RWPE1 (cell line): ENCODE data around the gene IFT74.

ENCODE experiments used
- CTCF ChIA-PET: fragments of 350-600 bp; sonication (Branson Sonifier 250); formaldehyde crosslinking; extraction: SDS; loops from one replicate; lab custom pipeline; 2021; lab: Yijun Ruan, JAX
- POLR2A ChIA-PET: fragments of 400-600 bp; formaldehyde crosslinking; extraction: SDS; loops from one replicate; lab custom pipeline; 2020; ENCODE audit warnings: antibody characterized with exemption; ENCODE audit not compliant: low non-redundant PET; lab: Yijun Ruan, JAX
- DNase-seq: peaks from one replicate; pipeline ENCODE4 v3.0.0; 2012; ENCODE audit warnings: low spot score
- H3K27ac ChIP-seq: fragments of 450-650 bp; 2 replicates; pipeline ENCODE4 v1.5.1; 2017
- TF ChIP-seq, protein P1 (sequence below): fragments of 450-650 bp; conservative IDR thresholded peaks from 2 replicates; pipeline ENCODE4 v1.5.1; 2017; ENCODE audit warnings: low read depth, mild to moderate bottlenecking

IFT74 gene

DNA sequence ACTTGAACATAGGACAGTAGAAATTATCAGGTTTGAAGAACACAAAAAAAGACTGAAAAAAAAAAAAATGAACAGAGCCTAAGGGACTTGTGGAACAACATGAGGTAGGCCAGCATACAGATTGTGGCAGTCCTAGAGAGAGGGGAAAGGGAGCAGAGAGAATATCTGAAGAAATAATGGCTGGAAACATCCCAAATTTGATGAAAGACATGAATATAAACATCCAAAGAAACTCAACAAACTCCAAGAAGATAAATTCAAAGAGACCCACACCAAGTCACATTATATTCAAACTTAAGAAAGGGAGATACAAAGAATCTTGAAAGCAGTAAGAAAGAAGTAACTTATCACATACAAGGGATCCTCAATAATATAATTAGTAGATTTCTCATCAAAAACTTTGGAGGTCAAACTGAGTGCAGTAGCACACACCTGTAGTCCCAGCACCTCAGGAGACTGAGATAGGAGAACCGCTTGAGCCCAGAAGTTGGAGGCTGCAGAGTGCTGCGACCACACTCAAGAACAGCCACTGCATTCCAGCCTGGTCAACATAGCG lies 18.3 kb upstream of the IFT74 start:
- H3K27ac ChIP-seq = no peak overlapping the region
- TF ChIP-seq, protein P1, sequence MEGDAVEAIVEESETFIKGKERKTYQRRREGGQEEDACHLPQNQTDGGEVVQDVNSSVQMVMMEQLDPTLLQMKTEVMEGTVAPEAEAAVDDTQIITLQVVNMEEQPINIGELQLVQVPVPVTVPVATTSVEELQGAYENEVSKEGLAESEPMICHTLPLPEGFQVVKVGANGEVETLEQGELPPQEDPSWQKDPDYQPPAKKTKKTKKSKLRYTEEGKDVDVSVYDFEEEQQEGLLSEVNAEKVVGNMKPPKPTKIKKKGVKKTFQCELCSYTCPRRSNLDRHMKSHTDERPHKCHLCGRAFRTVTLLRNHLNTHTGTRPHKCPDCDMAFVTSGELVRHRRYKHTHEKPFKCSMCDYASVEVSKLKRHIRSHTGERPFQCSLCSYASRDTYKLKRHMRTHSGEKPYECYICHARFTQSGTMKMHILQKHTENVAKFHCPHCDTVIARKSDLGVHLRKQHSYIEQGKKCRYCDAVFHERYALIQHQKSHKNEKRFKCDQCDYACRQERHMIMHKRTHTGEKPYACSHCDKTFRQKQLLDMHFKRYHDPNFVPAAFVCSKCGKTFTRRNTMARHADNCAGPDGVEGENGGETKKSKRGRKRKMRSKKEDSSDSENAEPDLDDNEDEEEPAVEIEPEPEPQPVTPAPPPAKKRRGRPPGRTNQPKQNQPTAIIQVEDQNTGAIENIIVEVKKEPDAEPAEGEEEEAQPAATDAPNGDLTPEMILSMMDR = no peak
- ChIA-PET CTCF (no interaction called here), POLR2A (no interaction called here)
- no peak for DNase-seq

DNA sequence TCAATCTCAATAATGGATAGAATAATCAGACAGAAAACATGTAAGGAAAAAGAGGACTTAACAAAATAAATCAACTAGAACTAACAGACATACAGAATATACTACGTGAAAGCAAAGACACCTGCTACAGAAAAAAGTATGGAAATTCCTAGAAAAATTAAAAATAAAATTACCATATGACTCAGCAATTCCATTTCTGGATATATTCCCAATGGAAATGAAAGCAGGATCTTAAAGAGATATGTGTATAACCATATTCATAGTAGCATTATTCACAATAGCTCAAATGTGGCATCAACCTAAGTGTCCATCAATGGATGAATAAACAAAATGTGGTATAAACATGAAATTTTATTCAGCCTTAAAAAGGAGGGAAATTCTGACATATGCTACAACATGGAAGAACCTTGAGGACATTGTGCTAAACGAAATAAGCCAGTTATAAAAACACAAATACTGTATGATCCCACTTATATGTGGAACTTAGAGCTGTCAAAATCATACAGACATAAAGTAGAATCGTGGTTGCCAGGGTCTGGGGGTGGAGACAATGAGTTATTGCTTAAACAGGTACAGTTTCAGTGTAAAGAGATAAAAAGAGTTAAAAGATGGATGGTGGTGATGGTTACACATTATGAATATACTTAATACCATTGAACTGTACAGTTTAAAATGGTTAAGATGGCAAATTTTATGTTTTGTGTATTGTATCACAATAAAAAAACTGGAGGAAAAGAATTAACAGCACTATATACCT lies 16.1 kb upstream of the IFT74 start:
- POLR2A ChIA-PET = no interaction called here
- no peak overlapping the region for H3K27ac ChIP-seq
- TF ChIP-seq, protein P1 = no peak
- CTCF ChIA-PET = no interaction called here
- no peak for DNase-seq

DNA sequence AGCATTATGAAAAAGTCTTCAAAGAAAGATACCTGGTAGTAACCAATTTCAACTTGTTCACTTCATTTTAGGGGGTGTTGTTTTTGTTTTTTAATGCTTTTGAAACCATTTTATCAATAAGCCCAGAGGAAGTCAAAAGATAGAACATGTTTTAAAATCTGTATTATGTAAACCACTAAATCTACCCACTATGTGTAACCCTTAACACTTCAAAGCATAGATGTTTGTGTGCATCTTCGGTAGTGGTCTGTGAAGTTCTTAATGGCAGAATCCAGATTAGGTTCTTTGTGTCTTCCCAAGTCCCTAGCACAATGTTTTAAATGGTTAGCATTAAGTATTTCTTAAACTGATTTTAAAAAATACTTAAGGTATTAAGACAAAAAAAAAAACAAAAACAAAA lies 15.4 kb upstream of the IFT74 start:
- TF ChIP-seq, protein P1 = no peak
- POLR2A ChIA-PET = no interaction called here
- H3K27ac ChIP-seq = no peak overlapping the region
- CTCF ChIA-PET = no interaction called here
- no peak for DNase-seq

DNA sequence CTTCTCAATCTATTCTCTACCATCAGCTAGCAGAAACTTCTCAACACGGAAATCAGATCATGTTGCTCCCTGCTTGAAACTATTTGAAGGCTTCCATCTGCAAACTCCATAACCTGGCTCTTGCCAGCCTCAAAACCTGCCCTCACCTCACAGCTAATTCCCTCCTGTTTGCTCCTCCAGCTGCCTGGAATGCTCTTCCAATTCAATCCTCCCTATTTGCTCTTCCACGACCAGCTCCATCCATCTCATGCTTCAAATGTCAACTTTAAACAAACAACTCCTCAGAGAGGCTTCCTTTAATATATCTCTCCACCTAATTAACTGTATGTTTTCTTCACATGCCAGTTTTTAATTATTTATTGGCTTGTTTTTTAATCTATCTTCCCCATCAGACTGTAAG lies 10.6 kb upstream of the IFT74 start:
- no peak overlapping the region for H3K27ac ChIP-seq
- CTCF ChIA-PET = no interaction called here
- no peak for DNase-seq
- TF ChIP-seq, protein P1 = no peak
- POLR2A ChIA-PET = no interaction called here

DNA sequence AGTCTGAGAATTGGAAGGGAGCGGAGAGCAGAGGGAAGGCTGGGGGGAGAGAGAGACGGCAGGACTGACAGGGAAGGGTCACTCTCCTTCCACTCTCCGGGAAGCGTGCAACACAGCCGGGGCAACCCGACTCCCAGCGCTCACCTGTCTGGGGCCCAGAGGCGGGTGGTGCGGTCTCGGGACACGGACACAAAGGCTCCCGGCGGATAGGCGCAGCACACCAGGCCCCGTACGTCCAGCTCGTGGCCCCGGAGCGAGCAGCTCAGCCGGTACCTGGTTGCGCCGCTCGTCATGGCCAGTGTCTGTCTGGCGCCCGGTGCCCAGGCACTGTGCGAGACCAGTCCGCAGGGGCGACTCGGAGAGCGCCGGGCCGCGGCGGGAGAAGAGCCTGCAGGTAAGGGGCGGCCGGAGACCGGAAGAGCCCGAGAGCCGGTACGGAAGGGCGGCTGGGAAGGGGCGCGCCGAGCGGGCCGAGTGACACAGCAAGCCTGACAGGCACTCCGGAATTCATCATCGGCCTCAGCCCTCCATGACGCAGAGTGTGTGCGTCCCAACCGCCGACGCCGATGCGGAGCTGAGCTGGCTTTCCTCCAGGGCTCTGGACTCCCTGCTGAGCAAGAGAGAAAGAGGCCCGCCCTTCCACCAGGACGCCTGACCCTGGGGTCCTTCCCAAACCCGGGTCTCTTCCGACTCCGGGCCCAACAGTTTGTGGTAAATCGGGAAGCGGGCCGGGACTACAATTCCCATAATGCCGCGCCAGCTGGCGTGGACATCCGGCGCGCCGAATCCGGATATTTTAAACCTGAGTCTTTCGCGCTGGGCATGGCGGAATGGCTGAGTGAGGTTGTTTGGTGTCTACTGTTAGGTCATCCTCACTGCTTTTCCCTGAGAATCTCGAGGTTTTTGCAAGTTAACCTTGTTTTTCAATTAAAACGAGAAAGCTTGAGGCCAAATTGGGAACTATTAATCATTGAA lies 9.2 kb upstream of the IFT74 start, which contains the start of gene PLAA:
Gene PLAA, minus strand, starts transcription at position 490 of the 975 bp plus-strand sequence. Its CDS starts 197 bp downstream, at position 293.
- peak within 1 kb of the TSS; percentile 96 for H3K27ac ChIP-seq
- TF ChIP-seq, protein P1 = no peak
- POLR2A ChIA-PET = interaction anchor here (0.5 kb wide), 1 partner anchor 157 kb away, joined by 3 read pairs; no protein-coding TSS in a partner anchor
- CTCF ChIA-PET = interaction anchor here (0.6 kb wide), 1 partner anchor 80 kb away, joined by 3 read pairs; no protein-coding TSS in a partner anchor
- peak; percentile 90 for DNase-seq

DNA sequence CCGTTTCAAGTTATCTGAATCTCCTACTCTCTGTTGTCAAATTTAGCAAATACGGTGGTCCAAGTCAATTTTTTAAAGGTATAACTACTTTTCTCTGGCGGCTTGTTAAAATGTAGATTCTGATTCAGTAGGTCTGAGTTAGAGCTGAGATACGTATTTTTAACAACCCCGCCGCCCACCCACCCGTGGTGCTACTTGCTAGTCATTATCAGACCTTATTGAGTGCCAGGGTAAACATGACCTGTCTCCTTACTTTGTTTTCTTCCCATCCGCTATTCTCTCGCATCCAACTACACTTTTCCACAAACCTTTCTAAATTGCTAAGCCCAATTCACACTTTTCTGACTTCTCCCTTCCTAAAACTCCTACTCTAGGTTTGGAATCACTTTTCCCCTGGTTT lies 8.5 kb upstream of the IFT74 start:
- ChIA-PET POLR2A (interaction anchor here (0.5 kb wide), 1 partner anchor 158 kb away, joined by 3 read pairs; no protein-coding TSS in a partner anchor), CTCF (no interaction called here)
- peak overlapping the region; percentile 96 for H3K27ac ChIP-seq
- TF ChIP-seq, protein P1 = no peak
- DNase-seq = no peak
